HepG2 (cell line): ENCODE measurements around the gene ZC3H18. TPM values are rescaled to one million over a fixed set of nuclear protein-coding genes. Genes with fewer than 3 reads are reported as not detected.

ENCODE experiments used
- ATAC-seq: fragments of 200-7000 bp; cut with Tn5 transposase; 3 replicates; pipeline ENCODE4 v1.9.1; 2020; ENCODE audit warnings: mild to moderate bottlenecking, moderate library complexity
- BruUV-seq: library from RNA; stranded (reverse); fragments of 400-500 nt; replicated peaks from 2 replicates; lab custom pipeline; 2021; lab: Mats Ljungman, UMichigan
- CTCF ChIA-PET: fragments of 300-600 bp; formaldehyde crosslinking; extraction: SDS; loops from one replicate; lab custom pipeline; 2021; ENCODE audit warnings: low total read pairs, inconsistent platforms, low intra/inter-chr PET ratio; lab: Yijun Ruan, JAX
- POLR2A ChIA-PET: fragments of 350-600 bp; sonication (Branson Sonifier 250); formaldehyde crosslinking; loops from one replicate; lab custom pipeline; 2020; ENCODE audit warnings: antibody characterized with exemption, inconsistent platforms; lab: Yijun Ruan, JAX
- DNase-seq: peaks from one replicate; pipeline ENCODE4 v3.0.0-alpha.2; 2015; ENCODE audit warnings: low spot score
- FAIRE-seq: peaks from 3 replicates; lab custom pipeline; 2011; peaks lifted over from hg19 to GRCh38; lab: Jason Lieb, UNC
- H2AFZ ChIP-seq: one replicate; pipeline ENCODE4 v1.6.1; 2011; ENCODE audit warnings: low read length, inconsistent platforms
- H3K27ac ChIP-seq: fragments of 300-600 bp; 3 replicates; pipeline ENCODE4 v1.8.0; 2011; ENCODE audit warnings: mixed run types, mild to moderate bottlenecking, mixed read lengths, low read length, inconsistent platforms; ENCODE audit not compliant: insufficient read depth; ENCODE audit errors: extremely low read length
- H3K27me3 ChIP-seq, 2 experiments: fragments of 200-600 bp in 1 of 2; 2 replicates in 1 of 2; 3 replicates in 1 of 2; pipeline versions ENCODE4 v1.6.0 to v1.8.0; 2011; ENCODE audit warnings: low read length in 2 of 2, mild to moderate bottlenecking in 2 of 2, moderate library complexity in 2 of 2, inconsistent platforms in 1 of 2; ENCODE audit not compliant: insufficient read depth in 2 of 2, control insufficient read depth in 1 of 2
- H3K36me3 ChIP-seq, 2 experiments: fragments of 200-600 bp in 1 of 2; replicated peaks in 1 of 2; 2 replicates in 1 of 2; 3 replicates in 1 of 2; pipeline versions ENCODE4 v1.5.1 to v1.8.0; 2011; ENCODE audit warnings: low read length in 2 of 2, inconsistent platforms in 1 of 2; ENCODE audit not compliant: insufficient read depth in 2 of 2, control insufficient read depth in 1 of 2
- H3K4me1 ChIP-seq: 2 replicates; pipeline ENCODE4 v1.5.1; 2012; ENCODE audit warnings: low read length, inconsistent platforms; ENCODE audit not compliant: insufficient read depth
- H3K4me2 ChIP-seq: 2 replicates; pipeline ENCODE4 v1.6.0; 2011; ENCODE audit warnings: low read depth, low read length, inconsistent platforms
- H3K4me3 ChIP-seq, 3 experiments: fragments of 200-600 bp in 1 of 3; sonication (generic), shearing (Covaris generic) in 1 of 3; replicated peaks in 1 of 3; 2 replicates each; pipeline ENCODE4 v1.5.1; 2011 to 2016; ENCODE audit warnings: low read length in 3 of 3, inconsistent platforms in 2 of 3, low read depth in 2 of 3, mild to moderate bottlenecking in 2 of 3, control low read depth in 1 of 3, mixed read lengths in 1 of 3; ENCODE audit not compliant: insufficient read depth in 1 of 3
- H3K79me2 ChIP-seq: one replicate; pipeline ENCODE4 v1.6.1; 2011; ENCODE audit warnings: low read length, inconsistent platforms; ENCODE audit not compliant: insufficient read depth
- H3K9ac ChIP-seq: 2 replicates; pipeline ENCODE4 v1.6.0; 2011; ENCODE audit warnings: mild to moderate bottlenecking, low read depth, low read length, inconsistent platforms; ENCODE audit not compliant: insufficient read depth
- H3K9me3 ChIP-seq: 2 replicates; pipeline ENCODE4 v1.5.1; 2012; ENCODE audit warnings: mild to moderate bottlenecking, low read length
- H4K20me1 ChIP-seq: 2 replicates; pipeline ENCODE4 v1.6.0; 2011; ENCODE audit warnings: inconsistent platforms, mild to moderate bottlenecking, low read length, moderate library complexity; ENCODE audit not compliant: insufficient read depth
- AKAP8 ChIP-seq: sonication (generic); formaldehyde crosslinking; IDR thresholded peaks from 2 replicates; pipeline ENCODE4 v1.5.1; 2020; ENCODE audit warnings: mild to moderate bottlenecking, missing genetic modification reagents
- GMEB1 ChIP-seq: sonication (generic); formaldehyde crosslinking; IDR thresholded peaks from 2 replicates; pipeline ENCODE4 v1.5.1; 2020; ENCODE audit warnings: missing genetic modification reagents, mild to moderate bottlenecking, borderline replicate concordance
- KLF9 ChIP-seq: IDR thresholded peaks from 2 replicates; pipeline ENCODE4 v1.6.1; 2016; ENCODE audit warnings: low read depth
- ZNF768 ChIP-seq: sonication (generic); formaldehyde crosslinking; IDR thresholded peaks from 2 replicates; pipeline ENCODE4 v1.4.0; 2020; ENCODE audit warnings: missing genetic modification reagents
- WGBS: methylation state at CpG from one replicate; pipeline ENCODE4 v1.1.6; 2017; ENCODE audit warnings: low lambda C conversion rate; 5-methylcytosine and 5-hydroxymethylcytosine counted together
- in situ Hi-C: cut with HindIII; loops from 2 replicates; pipeline ENCODE4 v1.10.0; 2017; ENCODE audit warnings: low pct_unique_long_range_greater_than_20kb; ENCODE audit not compliant: extremely low pct_ligation_motif_present
- intact Hi-C: fragments of 100-400 bp; cut with micrococcal nuclease; formaldehyde crosslinking; loops from one replicate; pipeline ENCODE4 v1.10.0; 2022; ENCODE audit not compliant: unreplicated experiment
- polyA plus RNA-seq, 8 experiments: library from polyadenylated mRNA; depleted of rRNA in 3 of 8; stranded (reverse) in 7 of 8; unstranded in 1 of 8; fragments of >200 nt; fragmentation: Illumina TruSeq in 4 of 8; extraction: Trizol in 4 of 8; gene quantifications; 2 replicates each; pipeline versions ENCODE4 v1.2.1 to v1.2.3, GENCODE V29; 2011 to 2016; ENCODE audit warnings: low read depth in 4 of 8, missing spikeins in 1 of 8, mixed read lengths in 1 of 8; ENCODE audit not compliant: insufficient read depth in 1 of 8
- total RNA-seq, 5 experiments: library from RNA; depleted of rRNA; stranded (reverse); fragments of >200 nt; fragmentation: Illumina TruSeq; extraction: Trizol; gene quantifications; 2 replicates each; pipeline ENCODE4 v1.2.3, GENCODE V29; 2016; ENCODE audit warnings: low read depth in 1 of 5

ZC3H18 gene
- total and polyA plus RNA-seq, 2 of the 13 experiments (the other 11 are each of a cell fraction or from before 2014, with no cell fraction given) = 11.2 to 27.4 TPM

GRCh38 chr16:88578446-88579313, 8.5 kb downstream of the ZC3H18 start:
- H3K9me3 ChIP-seq = no peaks in the 10 kb centered on the region
- 96% methylated on average over 26 of the region's 26 CpGs for WGBS
- no peak overlapping the region for H3K9ac ChIP-seq
- no TSS peak for BruUV-seq
- H3K4me3 ChIP-seq = no peak overlapping the region
- intact Hi-C loops = no loop called here
- H3K79me2 ChIP-seq = peaks cover 31% of the 10 kb centered on the region
- no peak overlapping the region for H3K4me2 ChIP-seq
- FAIRE-seq = no peak
- no peaks in the 10 kb centered on the region for H3K27me3 ChIP-seq
- TF ChIP-seq GMEB1 (CRISPR knock-in tag) = no peak
- 0 out of 2 replicates have a peak, but pooled peaks have one; percentile 36 for TF ChIP-seq AKAP8
- TF ChIP-seq, all 625 proteins: peak for 1
- Histone ChIP-seq H3K4me1 (no peaks in the 10 kb centered on the region), H3K27ac (no peak overlapping the region), H3K36me3 (peaks cover 55 to 86% of the 10 kb centered on the region in 2 experiments), H4K20me1 (peaks cover 12% of the 10 kb centered on the region; the same call in 1 of the 2 replicates), H2AFZ (no peak overlapping the region)
- ATAC-seq = no peak
- in situ Hi-C loops = no loop called here
- CTCF ChIA-PET = no interaction called here
- POLR2A ChIA-PET = interaction anchor here (1.8 kb wide), 1 partner anchor 9 kb away, joined by 5 read pairs; the partner anchor contains the start of gene ZC3H18
- no peak for DNase-seq

DNA sequence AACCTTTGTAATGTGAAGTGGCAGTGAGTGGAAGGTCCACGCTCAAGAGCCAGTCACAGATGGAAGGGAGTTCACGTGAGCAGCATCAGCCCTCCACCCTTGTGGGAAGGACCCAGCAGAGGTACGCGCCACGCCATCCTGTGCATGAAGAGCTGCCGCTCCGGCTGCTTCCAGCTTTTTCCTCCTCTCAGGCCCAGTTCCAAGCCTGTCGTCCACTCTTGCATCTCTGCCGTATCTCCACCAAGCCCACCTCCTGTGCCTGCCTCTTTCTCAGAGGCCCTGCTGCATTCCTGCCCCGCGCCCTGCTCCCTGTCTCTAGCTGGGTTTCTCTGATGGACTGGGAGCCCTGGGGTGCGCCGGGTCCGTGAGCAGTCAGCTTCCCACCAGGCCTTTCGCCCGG, 10.2 kb downstream of the ZC3H18 start:
- no peaks in the 10 kb centered on the region for H3K4me1 ChIP-seq
- H3K4me2 ChIP-seq = no peak overlapping the region
- peaks cover 57 to 80% of the 10 kb centered on the region in 2 experiments for H3K36me3 ChIP-seq
- no peak overlapping the region for H2AFZ ChIP-seq
- ATAC-seq (no peak), DNase-seq (no peak), FAIRE-seq (no peak)
- in situ Hi-C loops (no loop called here), intact Hi-C loops (no loop called here)
- H3K9me3 ChIP-seq = no peaks in the 10 kb centered on the region
- H3K9ac ChIP-seq = no peak overlapping the region
- BruUV-seq = no TSS peak
- H3K27ac ChIP-seq = no peak overlapping the region
- no peak overlapping the region for H3K4me3 ChIP-seq
- WGBS = 97% methylated on average over 16 of the region's 16 CpGs
- ChIA-PET CTCF (no interaction called here), POLR2A (no interaction called here)
- TF ChIP-seq ZNF768 (peak; percentile 22; the same call in 1 of the 2 replicates), KLF9 (CRISPR knock-in tag) (no peak)
- peaks cover 8% of the 10 kb centered on the region; the same call in 1 of the 2 replicates for H4K20me1 ChIP-seq
- no peaks in the 10 kb centered on the region for H3K27me3 ChIP-seq
- peaks cover 38% of the 10 kb centered on the region for H3K79me2 ChIP-seq
